Nephron (organoid): ENCODE results near the gene YAF2.
"Not testable (repeated sequence)": the region's sequence is repeated elsewhere in the genome, so short reads cannot be mapped to it uniquely, and the experiment has no call there.

Source experiments
- H3K27ac Mint-ChIP-seq, 3 experiments: 2 replicates each; pipeline ENCODE4 v1.8.0; 2020; ENCODE audit warnings: mixed read lengths in 3 of 3, mild to moderate bottlenecking in 2 of 3, moderate library complexity in 1 of 3
- H3K27me3 Mint-ChIP-seq: 2 replicates; pipeline ENCODE4 v1.8.0; 2021; ENCODE audit warnings: low read depth, mild to moderate bottlenecking, moderate library complexity, mixed read lengths
- H3K36me3 Mint-ChIP-seq: 2 replicates; pipeline ENCODE4 v1.8.0; 2020; ENCODE audit warnings: low read depth, mixed read lengths
- H3K4me1 Mint-ChIP-seq: 2 replicates; pipeline ENCODE4 v1.8.0; 2020; ENCODE audit warnings: mixed read lengths
- H3K4me3 Mint-ChIP-seq, 3 experiments: 2 replicates each; pipeline ENCODE4 v1.8.0; 2020; ENCODE audit warnings: mild to moderate bottlenecking in 3 of 3, mixed read lengths in 3 of 3, moderate library complexity in 2 of 3
- H3K9me3 Mint-ChIP-seq: 2 replicates; pipeline ENCODE4 v1.8.0; 2020; ENCODE audit warnings: mixed read lengths
- CTCF ChIP-seq, 3 experiments: fragments of 200-600 bp; sonication (generic); IDR thresholded peaks; one replicate each; pipeline ENCODE4 v1.5.0; 2021; ENCODE audit warnings: antibody characterized with exemption in 3 of 3; ENCODE audit not compliant: unreplicated experiment in 3 of 3

Gene YAF2

GRCh38 chr12:42234970-42235369 lies 3.1 kb downstream of the YAF2 start:
- Mint-ChIP-seq H3K27me3 (peaks cover 3% of the 10 kb centered on the region), H3K4me3 (peak overlapping the region; percentile 34 to 83 (median 75)), H3K36me3 (peaks cover 44% of the 10 kb centered on the region), H3K27ac (peak overlapping the region in 1 of 3 experiments; percentile 50), H3K4me1 (peaks cover 35% of the 10 kb centered on the region), H3K9me3 (peaks cover 5% of the 10 kb centered on the region)
- no peak for TF ChIP-seq CTCF (IDR thresholded peaks at IDR 0.05; ENCODE audit: unreplicated experiment in 3 of 3)

GRCh38 chr12:42227525-42227924 lies 10.5 kb downstream of the YAF2 start:
- Mint-ChIP-seq H3K36me3 (peaks cover 63% of the 10 kb centered on the region), H3K9me3 (peaks cover 24% of the 10 kb centered on the region)
- H3K27ac Mint-ChIP-seq, H3K4me3 Mint-ChIP-seq, H3K27me3 Mint-ChIP-seq, H3K4me1 Mint-ChIP-seq: not testable (repeated sequence)

GRCh38 chr12:42224501-42224900 lies 13.5 kb downstream of the YAF2 start:
- H3K27me3 Mint-ChIP-seq, H3K4me3 Mint-ChIP-seq, H3K27ac Mint-ChIP-seq, H3K4me1 Mint-ChIP-seq: not testable (repeated sequence)
- H3K9me3 Mint-ChIP-seq, result peaks cover 19% of the 10 kb centered on the region
- peaks cover 49% of the 10 kb centered on the region for H3K36me3 Mint-ChIP-seq

GRCh38 chr12:42222724-42223123 lies 15.3 kb downstream of the YAF2 start:
- Mint-ChIP-seq H3K27me3 (no peaks in the 10 kb centered on the region), H3K27ac (no peak overlapping the region), H3K4me3 (no peak overlapping the region), H3K9me3 (peaks cover 19% of the 10 kb centered on the region), H3K36me3 (peaks cover 50% of the 10 kb centered on the region), H3K4me1 (peaks cover 5% of the 10 kb centered on the region)
- no peak for TF ChIP-seq CTCF (IDR thresholded peaks at IDR 0.05; ENCODE audit: unreplicated experiment in 3 of 3)

GRCh38 chr12:42221726-42222125 lies 16.3 kb downstream of the YAF2 start:
- peaks cover 5% of the 10 kb centered on the region for H3K4me1 Mint-ChIP-seq
- H3K27ac Mint-ChIP-seq, result no peak overlapping the region
- no peak for TF ChIP-seq CTCF (IDR thresholded peaks at IDR 0.05; ENCODE audit: unreplicated experiment in 3 of 3)
- no peaks in the 10 kb centered on the region for H3K27me3 Mint-ChIP-seq
- peaks cover 19% of the 10 kb centered on the region for H3K9me3 Mint-ChIP-seq
- H3K36me3 Mint-ChIP-seq, result peaks cover 49% of the 10 kb centered on the region
- H3K4me3 Mint-ChIP-seq, result no peak overlapping the region

- no peak overlapping the region for H3K4me3 Mint-ChIP-seq
- no peaks in the 10 kb centered on the region for H3K9me3 Mint-ChIP-seq
- no peaks in the 10 kb centered on the region for H3K27me3 Mint-ChIP-seq
- no peak overlapping the region for H3K27ac Mint-ChIP-seq
- no peak for TF ChIP-seq CTCF (IDR thresholded peaks at IDR 0.05; ENCODE audit: unreplicated experiment in 3 of 3)
- peaks cover 13% of the 10 kb centered on the region for H3K36me3 Mint-ChIP-seq
- peaks cover 10% of the 10 kb centered on the region for H3K4me1 Mint-ChIP-seq
These were observed 20.4 kb downstream of the YAF2 start for GRCh38 chr12:42217656-42218055.

- H3K4me3 Mint-ChIP-seq, result no peak overlapping the region
- H3K4me1 Mint-ChIP-seq, result peaks cover 10% of the 10 kb centered on the region
- no peak for TF ChIP-seq CTCF (IDR thresholded peaks at IDR 0.05; ENCODE audit: unreplicated experiment in 3 of 3)
- H3K27me3 Mint-ChIP-seq, result no peaks in the 10 kb centered on the region
- H3K36me3 Mint-ChIP-seq, result peaks cover 11% of the 10 kb centered on the region
- H3K27ac Mint-ChIP-seq, result no peak overlapping the region
- H3K9me3 Mint-ChIP-seq, result no peaks in the 10 kb centered on the region
These were observed 21.3 kb downstream of the YAF2 start for GRCh38 chr12:42216737-42217136.

- H3K4me3 Mint-ChIP-seq, H3K27ac Mint-ChIP-seq, H3K27me3 Mint-ChIP-seq, H3K36me3 Mint-ChIP-seq, H3K9me3 Mint-ChIP-seq: not testable (repeated sequence)
- peaks cover 10% of the 10 kb centered on the region for H3K4me1 Mint-ChIP-seq
These were observed 22.3 kb downstream of the YAF2 start for GRCh38 chr12:42215759-42216158.
